A549 treated with GW870086 at 1 μM for 4 hours (cell line): ENCODE measurements around the gene SCAI. TPM values are rescaled to one million over a fixed set of nuclear protein-coding genes. Genes with fewer than 3 reads are reported as not detected.

ENCODE experiments used
- total RNA-seq: library from RNA; stranded (reverse); fragments of 200-300 nt; extraction: Qiagen RNA extraction; gene quantifications from 5 replicates; pipeline ENCODE4 v1.2.3, GENCODE V29; 2022; ENCODE audit warnings: low read depth

SCAI gene
- 1.3 to 2.1 TPM (median 1.8 TPM) in 5 replicates for total RNA-seq

DNA sequence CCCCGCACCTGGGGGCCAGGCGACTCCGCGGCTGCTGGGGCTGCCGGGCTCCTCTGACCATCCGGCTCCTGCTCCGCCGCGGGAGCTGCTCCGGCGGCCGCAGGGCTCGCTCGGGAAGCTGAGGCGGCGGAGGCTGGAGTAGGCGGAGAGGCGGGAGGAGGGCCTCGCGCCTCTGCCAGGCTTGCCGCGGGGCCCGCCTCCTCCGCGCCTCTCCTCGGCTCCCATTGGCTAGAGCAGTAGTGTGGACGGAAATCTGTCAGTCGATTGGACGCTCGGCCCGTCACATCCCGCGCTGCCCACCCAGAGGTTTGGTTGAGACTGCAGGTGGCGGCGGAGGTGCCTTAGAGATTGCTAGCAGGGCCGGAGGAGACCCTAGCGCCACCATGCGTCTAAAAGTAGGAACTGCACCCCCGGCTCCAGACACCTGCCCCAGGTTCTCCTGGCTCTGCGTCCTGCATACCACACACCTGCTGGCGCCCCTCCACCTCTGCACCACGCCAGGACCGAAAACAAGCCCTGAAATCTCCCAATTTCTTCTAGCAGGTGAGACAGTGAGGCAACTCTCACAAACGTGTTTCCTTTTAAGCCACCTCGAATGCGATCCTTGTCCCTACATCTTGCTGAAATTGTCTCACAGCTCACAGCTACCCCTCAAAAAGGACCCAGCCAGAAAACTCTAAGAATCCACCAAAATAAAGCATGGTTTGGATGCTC is at the start of gene SCAI:
Gene SCAI, minus strand, starts transcription at position 152 of the 714 bp plus-strand sequence. Its CDS starts 91 bp downstream, at position 61.

DNA sequence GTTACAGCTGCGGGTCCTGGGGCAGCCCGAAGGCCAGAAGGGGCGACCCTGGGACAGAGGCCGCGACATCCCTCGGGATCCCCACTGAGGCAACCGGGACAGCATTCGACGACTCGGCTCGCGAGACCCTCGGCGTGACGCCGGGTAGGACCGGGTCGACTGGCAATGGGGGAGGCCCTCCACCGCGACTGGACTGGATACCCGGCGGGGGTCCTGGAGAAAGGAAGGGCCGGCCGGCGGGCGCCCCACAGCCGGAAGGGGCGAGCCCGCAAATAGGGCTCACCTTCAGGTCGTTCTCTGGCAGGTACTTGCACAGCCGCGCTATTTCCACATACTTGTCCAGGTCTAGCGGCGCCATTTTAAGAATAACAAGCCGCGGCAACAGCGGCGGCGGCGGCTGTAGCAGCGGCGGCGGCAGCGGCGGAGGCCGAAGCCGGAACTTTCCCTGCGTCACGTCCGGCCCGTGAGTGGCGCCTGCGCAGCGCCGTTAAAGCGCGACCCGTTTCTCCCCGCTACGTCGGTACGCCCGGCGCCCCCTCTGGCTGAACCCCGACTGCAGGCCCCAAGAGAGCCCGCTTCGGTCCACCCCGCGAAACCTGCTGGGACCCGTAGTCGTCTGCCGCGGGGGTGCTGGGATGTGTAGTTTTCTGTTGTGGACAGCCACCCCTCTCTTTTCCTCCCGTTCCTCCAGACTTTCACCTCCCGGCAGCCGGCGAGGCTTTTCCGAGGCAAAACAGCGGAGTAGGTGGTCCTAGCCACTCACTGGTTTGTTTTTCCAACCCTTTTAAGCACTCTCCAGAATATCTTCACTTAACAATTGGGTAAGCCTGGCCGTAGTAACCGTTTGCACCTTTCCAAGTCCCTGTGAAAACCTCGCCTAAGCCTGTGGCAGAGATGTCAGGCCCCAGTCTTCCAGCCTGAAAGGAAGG is 46.3 kb upstream of the SCAI start, which contains the start of gene PPP6C:
Gene PPP6C, minus strand, starts transcription at position 443 of the 929 bp plus-strand sequence. Its CDS starts 85 bp downstream, at position 358.

DNA sequence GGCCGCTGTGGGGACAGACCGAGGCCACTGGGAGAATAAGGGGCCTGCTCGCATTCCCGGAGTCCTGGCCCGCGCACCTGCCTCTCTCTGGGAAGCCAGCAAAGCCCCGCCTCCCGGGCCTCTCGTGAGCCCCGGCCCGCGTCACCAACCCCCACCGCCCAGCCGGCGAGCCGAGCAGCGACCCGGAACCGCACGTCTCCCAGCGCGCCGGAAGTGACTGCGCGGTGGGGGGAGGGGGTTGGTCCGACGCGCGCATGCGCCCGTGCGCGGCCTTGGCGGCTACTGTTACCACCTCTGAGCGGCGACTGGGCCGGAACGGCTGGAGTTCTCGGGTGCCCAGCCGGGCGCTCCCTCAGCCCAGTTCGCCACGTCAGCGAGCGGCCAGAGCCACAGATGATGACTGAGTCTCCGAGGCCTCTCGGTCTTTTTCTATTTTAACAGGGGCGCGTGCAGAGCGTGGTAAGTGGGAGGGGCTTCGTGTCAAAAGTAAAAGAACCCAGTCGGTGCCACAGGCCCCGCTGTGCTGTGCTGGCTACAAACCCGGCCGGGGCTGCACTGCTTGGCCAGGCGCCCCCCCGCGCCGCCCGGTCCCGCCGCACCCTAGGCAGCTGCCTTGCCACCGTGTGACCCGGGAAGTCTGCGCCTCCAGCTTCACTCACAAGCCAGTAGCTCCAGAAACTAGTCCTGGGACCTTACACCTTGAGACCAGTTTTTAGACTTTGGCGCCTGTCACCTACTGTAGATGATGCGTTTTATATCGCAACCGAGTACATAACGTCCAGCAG is 202.2 kb downstream of the SCAI start, which contains the start of gene GOLGA1:
Gene GOLGA1, minus strand, starts transcription at position 190 of the 785 bp plus-strand sequence. CDS start 2,372 bp downstream, outside the sequence.

Other genes with a start within 250 kb of the SCAI start
- gene GOLGA1, start 202.4 kb downstream of the SCAI start, total RNA-seq, result 10.1 to 10.9 TPM (median 10.4 TPM) in 5 replicates
- gene PPP6C, start 46.3 kb upstream of the SCAI start, total RNA-seq, result 24.2 to 27.0 TPM (median 25.8 TPM) in 5 replicates
- 36.8 to 45.4 TPM (median 41.9 TPM) in 5 replicates for gene RABEPK, start 57.0 kb upstream of the SCAI start, total RNA-seq
- gene HSPA5, start 97.8 kb upstream of the SCAI start, total RNA-seq, result 348 to 387 TPM (median 376 TPM) in 5 replicates
- gene GAPVD1, start 118.3 kb upstream of the SCAI start, total RNA-seq, result 12.8 to 18.3 TPM (median 15.7 TPM) in 5 replicates